ENCODE measurements around the gene ABI3BP.

ABI3BP gene

DNA sequence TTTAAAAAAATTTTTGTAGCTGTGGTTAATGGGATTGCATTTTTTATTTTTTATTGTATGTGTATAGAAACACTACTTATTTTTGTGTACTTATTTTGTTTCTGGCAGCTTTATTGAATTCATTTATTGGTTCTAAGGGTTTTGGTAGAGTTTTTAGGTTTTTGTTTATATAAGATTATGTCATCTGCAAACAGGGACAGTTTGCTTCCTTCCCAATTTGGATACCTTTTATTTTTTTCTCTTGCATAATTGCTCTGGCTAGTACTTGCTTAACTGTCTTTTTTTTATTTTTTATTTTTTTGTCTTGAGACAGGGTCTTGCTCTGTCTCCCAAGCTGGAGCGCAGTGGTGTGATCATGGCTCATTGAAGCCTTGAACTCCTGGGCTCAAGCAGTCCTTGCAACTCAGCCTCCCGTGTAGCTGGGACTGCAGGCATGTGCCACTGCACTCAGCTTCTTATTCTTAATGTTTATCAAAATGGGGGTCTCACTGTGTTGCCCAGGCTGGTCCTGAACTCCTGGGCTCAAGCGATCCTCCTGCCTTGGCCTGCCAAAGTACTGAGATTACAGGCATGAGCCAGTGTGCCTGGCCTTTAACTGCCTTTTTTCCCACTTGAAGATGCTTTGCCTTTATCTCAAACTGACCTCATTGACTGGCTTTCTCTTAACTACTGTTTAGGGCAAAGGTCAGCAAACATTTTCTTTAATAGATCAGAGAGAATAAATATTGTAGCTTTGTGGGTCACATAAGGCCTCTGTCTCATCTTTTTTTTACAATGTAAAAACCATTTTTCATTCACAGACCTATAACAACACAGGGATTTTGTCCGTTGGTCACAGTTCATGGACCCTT, 275.4 kb downstream of the ABI3BP start:
- Histone ChIP-seq H3K36me3 (ENCODE audit: insufficient read depth, low read length) (peaks cover 14% of the 10 kb centered on the region), H3K9ac (ENCODE audit: low read length) (no peak overlapping the region), H3K9me3 (ENCODE audit: low read length) (no peaks in the 10 kb centered on the region), H3K27me3 (ENCODE audit: control insufficient read depth in 1 of 2, insufficient read depth in 2 of 2, low read length in 2 of 2) (no peaks in the 10 kb centered on the region), H3K4me1 (ENCODE audit: insufficient read depth, low read length) (peaks cover 5% of the 10 kb centered on the region), H3K27ac (ENCODE audit: low read depth, low read length) (no peak overlapping the region), H3K4me3 (ENCODE audit: low read depth in 1 of 2, low read length in 2 of 2) (no peak overlapping the region)

DNA sequence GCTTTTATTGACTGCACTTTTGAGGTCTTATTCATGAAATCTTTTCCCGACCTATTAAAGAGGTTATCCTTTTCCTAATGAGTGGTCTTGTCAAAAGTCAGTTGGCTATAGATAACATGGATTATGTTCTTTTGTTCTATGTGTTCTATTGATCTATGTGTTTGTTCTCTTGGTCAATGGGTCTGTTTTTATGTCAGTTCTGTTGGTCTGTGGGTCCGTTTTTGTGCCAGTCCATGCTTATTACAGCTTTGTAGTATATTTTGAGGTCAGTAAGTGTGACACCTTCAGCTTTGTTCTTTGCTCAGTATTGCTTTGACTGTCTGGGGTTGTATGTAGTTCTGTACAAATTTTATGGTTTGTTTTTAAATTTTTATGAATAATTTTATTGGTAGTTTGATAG, 276.2 kb downstream of the ABI3BP start:
- Histone ChIP-seq H3K36me3 (ENCODE audit: insufficient read depth, low read length) (peaks cover 8% of the 10 kb centered on the region), H3K4me3 (ENCODE audit: low read depth in 1 of 2, low read length in 2 of 2) (no peak overlapping the region), H3K27ac (ENCODE audit: low read depth, low read length) (no peak overlapping the region), H3K4me1 (ENCODE audit: insufficient read depth, low read length) (peaks cover 12% of the 10 kb centered on the region), H3K27me3 (ENCODE audit: control insufficient read depth in 1 of 2, insufficient read depth in 2 of 2, low read length in 2 of 2) (no peaks in the 10 kb centered on the region), H3K9me3 (ENCODE audit: low read length) (no peaks in the 10 kb centered on the region), H3K9ac (ENCODE audit: low read length) (no peak overlapping the region)

DNA sequence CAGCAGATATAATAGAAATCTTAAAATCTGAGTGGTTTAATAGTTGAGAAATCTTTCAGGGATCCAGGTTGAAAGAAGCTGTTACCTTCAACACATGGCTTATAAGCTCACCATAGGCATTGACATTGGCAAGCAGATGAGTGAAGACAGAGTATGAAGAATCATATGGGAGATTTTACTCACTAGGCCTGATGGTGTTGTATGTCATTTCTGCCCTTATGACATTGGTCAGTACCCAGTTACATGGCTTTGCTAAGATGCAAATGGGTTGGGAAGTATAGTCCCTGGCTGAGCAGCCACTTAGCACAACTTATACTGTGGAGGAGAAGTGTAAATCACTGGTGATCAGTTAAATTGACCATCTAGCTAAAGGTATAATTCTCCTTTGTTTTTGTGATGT, 278.0 kb downstream of the ABI3BP start:
- H3K36me3 ChIP-seq (ENCODE audit: insufficient read depth, low read length) = no peaks in the 10 kb centered on the region
- no peak overlapping the region for H3K9ac ChIP-seq (ENCODE audit: low read length)
- H3K4me3 ChIP-seq (ENCODE audit: low read depth in 1 of 2, low read length in 2 of 2) = no peak overlapping the region
- H3K27ac ChIP-seq (ENCODE audit: low read depth, low read length) = no peak overlapping the region
- H3K9me3 ChIP-seq (ENCODE audit: low read length) = no peaks in the 10 kb centered on the region
- no peaks in the 10 kb centered on the region for H3K27me3 ChIP-seq (ENCODE audit: control insufficient read depth in 1 of 2, insufficient read depth in 2 of 2, low read length in 2 of 2)
- peaks cover 30% of the 10 kb centered on the region for H3K4me1 ChIP-seq (ENCODE audit: insufficient read depth, low read length)

DNA sequence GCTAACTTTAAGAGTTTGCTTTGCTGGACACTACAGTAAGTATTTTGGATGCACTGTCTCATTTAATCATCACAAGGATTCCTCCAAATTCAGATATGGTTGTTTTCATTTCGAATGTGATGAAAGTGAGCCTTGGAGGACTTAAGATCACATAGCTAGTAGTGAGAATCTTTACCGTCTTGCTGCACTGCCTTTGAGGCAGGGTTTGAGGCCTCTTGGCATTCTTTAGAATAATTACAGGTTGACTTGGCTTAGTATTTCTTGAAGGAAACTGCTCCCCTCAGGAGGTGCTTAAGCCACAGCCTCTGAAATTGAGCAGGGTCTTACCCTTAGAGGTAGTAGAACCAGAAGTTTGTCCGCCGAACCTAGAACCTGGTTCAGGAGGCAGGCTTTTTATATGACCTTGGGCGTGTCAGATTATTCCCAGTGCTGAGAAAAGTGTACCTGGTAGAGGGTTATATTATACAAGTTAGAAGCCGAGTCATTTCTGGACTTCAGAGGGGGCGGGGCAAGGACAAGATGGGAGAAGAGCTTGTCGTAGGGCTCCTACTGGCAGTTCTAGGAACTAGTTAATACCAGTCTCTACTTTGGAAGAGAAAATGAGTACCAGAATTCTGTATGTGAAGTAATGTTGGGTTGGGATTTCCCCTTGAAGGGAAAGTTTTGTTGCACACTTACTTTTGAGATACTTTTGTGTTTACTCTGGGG, 282.8 kb downstream of the ABI3BP start:
- H3K4me1 ChIP-seq (ENCODE audit: insufficient read depth, low read length) = peaks cover 35% of the 10 kb centered on the region
- peak overlapping the region; percentile 96 for H3K27ac ChIP-seq (ENCODE audit: low read depth, low read length)
- no peaks in the 10 kb centered on the region for H3K27me3 ChIP-seq (ENCODE audit: control insufficient read depth in 1 of 2, insufficient read depth in 2 of 2, low read length in 2 of 2)
- H3K36me3 ChIP-seq (ENCODE audit: insufficient read depth, low read length) = no peaks in the 10 kb centered on the region
- no peaks in the 10 kb centered on the region for H3K9me3 ChIP-seq (ENCODE audit: low read length)
- H3K4me3 ChIP-seq (ENCODE audit: low read depth in 1 of 2, low read length in 2 of 2) = peak overlapping the region; percentile 67 to 82
- H3K9ac ChIP-seq (ENCODE audit: low read length) = peak overlapping the region; percentile 82

DNA sequence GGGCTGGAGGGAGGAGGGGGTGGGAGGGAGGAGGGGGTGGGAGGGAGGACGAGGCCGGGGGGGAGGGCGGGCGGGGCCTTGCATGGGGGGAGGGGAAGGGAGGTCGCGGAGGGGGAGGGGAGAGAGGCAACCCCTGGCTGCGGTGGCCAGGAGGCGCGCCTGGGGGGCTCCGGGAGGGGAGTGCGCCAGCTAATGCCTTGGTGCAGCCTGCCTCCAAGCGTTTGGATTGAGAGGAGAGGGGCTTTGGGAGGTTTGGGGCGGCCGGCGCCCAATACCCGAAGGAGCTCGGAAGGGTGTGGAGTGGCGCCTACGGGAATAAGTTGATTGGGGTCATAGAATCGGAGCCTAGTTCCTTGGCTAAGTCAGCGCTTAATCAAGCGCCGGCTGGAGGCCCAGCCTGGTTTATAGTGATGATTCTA, 283.4 kb downstream of the ABI3BP start:
- H3K9ac ChIP-seq (ENCODE audit: low read length) = peak overlapping the region; percentile 82
- no peaks in the 10 kb centered on the region for H3K9me3 ChIP-seq (ENCODE audit: low read length)
- peak overlapping the region; percentile 96 for H3K27ac ChIP-seq (ENCODE audit: low read depth, low read length)
- H3K4me3 ChIP-seq (ENCODE audit: low read depth in 1 of 2, low read length in 2 of 2) = peak overlapping the region; percentile 67 to 82
- peaks cover 35% of the 10 kb centered on the region for H3K4me1 ChIP-seq (ENCODE audit: insufficient read depth, low read length)
- H3K27me3 ChIP-seq (ENCODE audit: control insufficient read depth in 1 of 2, insufficient read depth in 2 of 2, low read length in 2 of 2) = no peaks in the 10 kb centered on the region
- no peaks in the 10 kb centered on the region for H3K36me3 ChIP-seq (ENCODE audit: insufficient read depth, low read length)

DNA sequence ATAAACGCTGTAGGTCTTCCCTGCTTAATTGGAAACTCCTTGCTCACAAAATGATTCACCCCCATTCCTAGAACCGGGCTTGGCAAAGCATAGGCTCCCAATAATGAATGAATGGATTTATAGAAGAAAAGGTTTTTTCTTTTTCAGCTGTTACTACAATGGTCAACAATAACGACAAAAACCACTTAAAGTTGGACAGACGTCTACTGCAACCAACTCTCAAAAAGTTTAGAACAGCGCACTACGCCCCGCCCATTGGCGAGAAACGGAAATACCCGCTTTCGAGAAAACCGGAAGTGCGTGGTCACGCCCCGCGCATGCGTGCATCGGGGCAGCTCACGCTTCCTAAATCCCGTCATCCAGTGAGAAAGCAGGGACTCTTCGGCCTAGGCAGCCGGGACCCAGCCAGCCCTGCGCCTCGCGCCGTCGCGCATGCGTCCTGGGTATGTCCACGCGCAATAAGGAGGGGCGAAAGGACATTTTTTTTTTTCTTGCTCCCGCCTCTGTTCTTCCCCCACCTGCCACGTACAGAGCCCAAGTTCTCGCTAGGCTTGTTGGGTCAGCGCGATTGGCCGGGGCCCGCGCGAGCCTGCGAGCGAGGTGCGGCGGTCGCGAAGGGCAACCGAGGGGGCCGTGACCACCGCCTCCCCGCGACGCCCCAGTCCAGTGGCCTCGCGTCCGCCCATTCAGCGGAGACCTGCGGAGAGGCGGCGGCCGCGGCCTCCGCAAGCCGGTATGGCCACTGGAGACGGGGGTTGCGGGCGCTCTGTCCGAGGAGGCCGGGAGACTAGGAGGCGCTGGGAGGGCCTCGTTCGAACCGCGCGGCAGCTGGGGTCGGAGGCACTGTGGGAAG, 284.0 kb downstream of the ABI3BP start, which contains the start of gene TFG:
Gene TFG, plus strand, starts transcription at position 506 of the 853 bp plus-strand sequence. CDS start 4,192 bp downstream, outside the sequence.
- H3K4me3 ChIP-seq (ENCODE audit: low read depth in 1 of 2, low read length in 2 of 2) = peak within 1 kb of the TSS; percentile 67 to 85
- H3K9me3 ChIP-seq (ENCODE audit: low read length) = no peaks in the 10 kb centered on the region
- peak within 1 kb of the TSS; percentile 96 for H3K27ac ChIP-seq (ENCODE audit: low read depth, low read length)
- H3K4me1 ChIP-seq (ENCODE audit: insufficient read depth, low read length) = peaks cover 35% of the 10 kb centered on the region
- no peaks in the 10 kb centered on the region for H3K27me3 ChIP-seq (ENCODE audit: control insufficient read depth in 1 of 2, insufficient read depth in 2 of 2, low read length in 2 of 2)
- H3K36me3 ChIP-seq (ENCODE audit: insufficient read depth, low read length) = no peaks in the 10 kb centered on the region
- H3K9ac ChIP-seq (ENCODE audit: low read length) = peak within 1 kb of the TSS; percentile 82

DNA sequence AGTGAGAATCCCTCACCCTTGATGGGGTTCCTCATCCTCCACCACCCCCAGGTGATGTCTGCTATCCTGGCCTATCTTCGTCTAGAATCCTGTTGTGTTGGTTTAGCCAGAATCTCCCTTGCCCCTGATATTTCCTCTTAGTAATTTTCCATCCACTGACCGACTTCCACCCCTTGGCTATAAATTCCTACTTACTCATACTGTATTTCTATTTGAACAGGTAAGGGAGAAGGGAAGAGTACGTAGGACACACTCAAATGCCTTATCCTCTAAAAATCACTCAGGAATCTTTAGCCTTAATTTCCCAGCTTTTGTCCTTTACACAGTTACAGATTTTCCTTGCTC, 284.6 kb downstream of the ABI3BP start:
- H3K27me3 ChIP-seq (ENCODE audit: control insufficient read depth in 1 of 2, insufficient read depth in 2 of 2, low read length in 2 of 2) = no peaks in the 10 kb centered on the region
- H3K27ac ChIP-seq (ENCODE audit: low read depth, low read length) = peak overlapping the region; percentile 74
- H3K36me3 ChIP-seq (ENCODE audit: insufficient read depth, low read length) = no peaks in the 10 kb centered on the region
- H3K9ac ChIP-seq (ENCODE audit: low read length) = peak overlapping the region; percentile 59
- H3K4me3 ChIP-seq (ENCODE audit: low read depth in 1 of 2, low read length in 2 of 2) = peak overlapping the region; percentile 45 to 85
- no peaks in the 10 kb centered on the region for H3K9me3 ChIP-seq (ENCODE audit: low read length)
- H3K4me1 ChIP-seq (ENCODE audit: insufficient read depth, low read length) = peaks cover 35% of the 10 kb centered on the region

DNA sequence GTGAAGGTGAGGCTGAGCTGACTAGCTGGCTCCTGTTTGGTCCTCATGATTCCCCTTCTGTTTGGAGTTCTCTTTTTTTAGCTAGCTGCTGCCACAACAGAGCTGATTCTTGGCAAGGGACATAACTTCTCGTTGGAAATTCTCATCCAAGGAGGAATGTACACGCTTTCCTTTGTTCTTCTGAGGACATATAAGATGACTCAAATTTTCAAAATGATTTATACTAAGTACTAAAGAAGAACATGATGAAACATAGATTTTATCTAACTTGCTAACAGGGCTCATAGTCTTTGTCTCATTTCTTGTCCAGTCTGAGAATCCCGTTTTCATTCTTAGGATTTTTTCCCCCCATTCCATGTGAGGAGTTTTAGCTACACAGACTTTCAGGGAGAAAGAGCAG, 286.9 kb downstream of the ABI3BP start:
- no peak overlapping the region for H3K9ac ChIP-seq (ENCODE audit: low read length)
- H3K27me3 ChIP-seq (ENCODE audit: control insufficient read depth in 1 of 2, insufficient read depth in 2 of 2, low read length in 2 of 2) = no peaks in the 10 kb centered on the region
- H3K4me3 ChIP-seq (ENCODE audit: low read depth in 1 of 2, low read length in 2 of 2) = no peak overlapping the region
- H3K9me3 ChIP-seq (ENCODE audit: low read length) = no peaks in the 10 kb centered on the region
- H3K27ac ChIP-seq (ENCODE audit: low read depth, low read length) = no peak overlapping the region
- H3K4me1 ChIP-seq (ENCODE audit: insufficient read depth, low read length) = peaks cover 20% of the 10 kb centered on the region
- H3K36me3 ChIP-seq (ENCODE audit: insufficient read depth, low read length) = no peaks in the 10 kb centered on the region

DNA sequence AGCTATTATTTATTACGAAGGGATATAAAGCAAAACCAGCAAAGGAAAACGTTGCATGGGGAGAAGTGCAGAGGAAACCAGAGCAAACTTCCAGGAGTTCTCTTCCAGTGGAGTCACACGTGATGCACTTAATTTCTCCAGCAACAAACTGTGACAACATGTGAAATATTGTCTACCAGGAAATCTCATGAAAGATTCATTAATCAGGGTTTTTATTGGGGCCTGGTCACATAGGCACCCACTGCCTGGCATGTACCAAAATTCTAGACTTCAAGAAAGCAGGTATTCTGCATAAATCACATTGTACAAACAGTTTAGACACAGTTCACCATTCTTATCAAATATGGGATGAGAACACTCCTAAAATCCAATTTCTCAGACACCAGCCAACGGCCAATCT, 289.4 kb downstream of the ABI3BP start:
- H3K4me3 ChIP-seq (ENCODE audit: low read depth in 1 of 2, low read length in 2 of 2) = no peak overlapping the region
- H3K9me3 ChIP-seq (ENCODE audit: low read length) = no peaks in the 10 kb centered on the region
- H3K9ac ChIP-seq (ENCODE audit: low read length) = no peak overlapping the region
- H3K27ac ChIP-seq (ENCODE audit: low read depth, low read length) = no peak overlapping the region
- H3K4me1 ChIP-seq (ENCODE audit: insufficient read depth, low read length) = peaks cover 6% of the 10 kb centered on the region
- no peaks in the 10 kb centered on the region for H3K27me3 ChIP-seq (ENCODE audit: control insufficient read depth in 1 of 2, insufficient read depth in 2 of 2, low read length in 2 of 2)
- no peaks in the 10 kb centered on the region for H3K36me3 ChIP-seq (ENCODE audit: insufficient read depth, low read length)

DNA sequence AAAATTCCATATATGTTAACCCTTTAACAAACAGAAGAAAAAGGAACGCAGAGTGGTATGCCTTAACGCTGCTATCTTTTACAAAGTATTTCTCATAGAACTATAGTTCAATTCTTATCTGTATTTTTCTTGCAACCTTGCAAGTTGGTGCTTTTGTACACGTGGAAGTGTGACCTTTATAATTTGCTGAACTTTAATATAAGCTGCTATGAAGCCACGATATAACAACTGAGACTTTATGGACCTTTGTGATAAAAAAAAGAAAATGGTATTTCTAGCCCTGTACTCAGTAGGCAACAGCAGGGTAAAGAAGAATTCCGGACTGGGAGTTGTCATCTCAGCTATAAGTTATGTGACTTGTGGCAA, 290.3 kb downstream of the ABI3BP start:
- H3K9ac ChIP-seq (ENCODE audit: low read length) = no peak overlapping the region
- H3K36me3 ChIP-seq (ENCODE audit: insufficient read depth, low read length) = no peaks in the 10 kb centered on the region
- H3K27me3 ChIP-seq (ENCODE audit: control insufficient read depth in 1 of 2, insufficient read depth in 2 of 2, low read length in 2 of 2) = no peaks in the 10 kb centered on the region
- no peak overlapping the region for H3K4me3 ChIP-seq (ENCODE audit: low read depth in 1 of 2, low read length in 2 of 2)
- no peaks in the 10 kb centered on the region for H3K4me1 ChIP-seq (ENCODE audit: insufficient read depth, low read length)
- H3K27ac ChIP-seq (ENCODE audit: low read depth, low read length) = no peak overlapping the region
- no peaks in the 10 kb centered on the region for H3K9me3 ChIP-seq (ENCODE audit: low read length)

Data from muscle layer of colon (tissue), 2 donors.